Activated gamma-delta T cell treated with anti-CD3 and anti-CD28 coated beads, Interleukin-2, amount 50 U/mL, for 16 hours (primary cell): ENCODE measurements around the gene HORMAD2.
"Not testable (repeated sequence)": the region's sequence is repeated elsewhere in the genome, so short reads cannot be mapped to it uniquely, and the experiment has no call there.

Experiments
- DNase-seq: peaks from one replicate; pipeline ENCODE4 v3.0.0-alpha.2; 2020; ENCODE audit warnings: low read depth

HORMAD2 gene

DNA sequence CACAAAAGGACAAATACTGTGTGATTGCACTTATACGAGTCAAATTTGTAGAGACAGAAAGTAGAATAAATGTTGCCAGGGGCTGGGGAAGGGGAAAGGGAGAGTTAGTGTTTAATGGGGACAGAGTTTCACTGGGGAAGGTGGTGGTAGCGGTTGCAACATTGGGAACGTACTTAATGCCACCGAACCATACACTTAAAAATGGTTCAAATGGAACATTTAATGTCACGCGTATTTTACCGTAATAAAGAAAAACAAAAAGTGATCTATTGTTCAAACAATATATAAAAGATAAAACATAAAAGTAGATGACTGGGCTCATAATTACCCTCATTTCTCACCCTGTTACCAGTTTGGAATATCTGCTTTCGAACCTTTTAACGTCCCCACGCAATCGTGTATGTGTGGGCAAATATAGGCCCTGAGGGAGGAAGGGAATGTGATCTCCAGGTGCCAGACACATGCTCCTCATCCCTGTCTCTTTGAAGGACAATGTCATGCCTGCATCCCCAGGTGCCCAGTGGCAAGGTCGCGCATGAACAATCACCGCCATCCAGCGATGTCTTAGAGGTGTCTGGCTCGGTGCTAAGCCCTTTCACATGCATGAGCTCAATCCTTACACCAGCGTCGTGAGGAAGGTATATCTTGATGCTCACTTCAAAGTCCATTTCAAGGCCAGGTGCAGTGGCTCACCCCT is 131.0 kb downstream of the HORMAD2 start:
- DNase-seq = no peak

DNA sequence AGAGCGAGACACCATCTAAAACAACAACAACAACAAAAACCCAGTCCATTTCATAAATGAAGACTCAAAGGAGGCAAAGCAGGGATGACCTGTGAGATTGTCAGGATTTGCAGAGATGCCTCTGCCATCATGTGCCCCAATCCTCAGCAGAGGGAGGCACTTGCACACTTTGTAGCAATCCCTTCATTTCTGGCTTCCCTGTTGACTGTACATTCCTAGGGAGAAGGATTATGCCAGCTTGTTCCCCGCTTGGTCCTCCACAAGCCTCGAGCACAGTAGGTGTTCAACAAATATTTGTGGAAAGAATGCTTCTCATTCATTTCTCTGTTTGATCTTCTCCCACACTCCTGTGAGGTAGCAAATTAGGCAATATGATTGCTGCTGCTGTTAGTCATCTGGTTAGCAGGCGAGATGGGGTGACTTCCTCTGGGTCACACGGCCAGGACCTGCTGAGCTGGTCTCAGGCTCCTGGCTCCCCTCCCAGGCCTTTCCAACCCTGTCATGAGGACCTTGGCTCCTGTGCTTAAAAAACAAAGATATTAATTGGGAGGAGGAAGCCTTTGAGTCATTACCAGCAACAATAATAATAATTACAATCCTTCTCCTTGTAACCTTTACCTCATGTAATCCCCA is 132.2 kb downstream of the HORMAD2 start:
- DNase-seq = no peak

DNA sequence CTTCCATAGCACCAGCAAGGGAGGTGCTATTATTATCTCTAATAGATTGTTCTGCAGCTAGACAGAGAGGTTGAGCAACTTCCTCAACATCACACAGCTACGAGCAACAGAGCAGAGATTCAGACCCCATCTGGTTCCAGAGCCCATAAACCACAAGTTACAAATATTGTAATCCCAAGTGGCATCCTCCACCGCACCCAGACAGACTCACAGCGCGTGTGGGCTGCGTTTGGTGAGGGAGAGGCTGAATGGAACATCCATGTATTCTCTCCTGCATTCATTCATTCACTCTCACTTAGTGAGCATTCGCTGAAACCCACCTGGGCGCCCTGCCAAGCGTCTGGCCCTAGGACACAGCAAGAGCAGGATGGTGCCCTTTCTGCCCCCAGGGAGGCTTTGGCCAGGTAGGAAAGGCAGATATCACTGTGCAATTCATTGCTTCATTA is 132.8 kb downstream of the HORMAD2 start:
- no peak for DNase-seq

DNA sequence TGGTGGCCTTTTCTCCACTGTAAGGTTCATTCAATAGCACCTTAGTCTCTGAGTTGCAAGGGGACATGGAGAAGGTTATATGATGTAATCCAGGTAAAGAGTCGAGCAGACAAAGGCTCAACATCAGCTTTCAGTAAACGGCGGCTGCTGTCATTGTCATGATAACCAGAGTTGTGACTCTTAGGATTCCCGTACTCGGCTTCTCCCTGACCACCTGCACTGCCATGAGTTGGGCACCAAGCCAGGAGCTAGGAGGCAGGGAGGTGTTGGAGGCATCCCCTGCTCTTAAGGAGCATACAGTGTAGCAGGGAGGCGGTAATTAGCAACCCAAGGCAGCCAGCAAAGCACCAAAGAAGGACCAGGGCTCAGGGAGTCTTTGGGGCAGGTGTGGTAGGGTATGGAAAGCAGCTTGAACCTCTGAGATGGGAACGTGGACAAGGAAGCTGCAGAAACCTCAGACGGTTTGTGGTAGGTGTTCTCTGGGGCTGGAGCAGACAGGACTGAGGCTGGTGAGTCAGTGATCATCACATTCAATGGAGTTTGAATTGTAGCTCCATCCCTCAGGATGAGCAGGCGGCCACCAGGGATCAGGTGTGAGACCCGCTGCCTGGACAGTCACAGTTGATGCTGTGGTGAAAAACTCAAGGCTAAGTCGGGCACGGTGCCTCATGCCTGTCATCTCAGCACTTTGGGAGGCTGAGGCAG is 134.6 kb downstream of the HORMAD2 start:
- DNase-seq = no peak

DNA sequence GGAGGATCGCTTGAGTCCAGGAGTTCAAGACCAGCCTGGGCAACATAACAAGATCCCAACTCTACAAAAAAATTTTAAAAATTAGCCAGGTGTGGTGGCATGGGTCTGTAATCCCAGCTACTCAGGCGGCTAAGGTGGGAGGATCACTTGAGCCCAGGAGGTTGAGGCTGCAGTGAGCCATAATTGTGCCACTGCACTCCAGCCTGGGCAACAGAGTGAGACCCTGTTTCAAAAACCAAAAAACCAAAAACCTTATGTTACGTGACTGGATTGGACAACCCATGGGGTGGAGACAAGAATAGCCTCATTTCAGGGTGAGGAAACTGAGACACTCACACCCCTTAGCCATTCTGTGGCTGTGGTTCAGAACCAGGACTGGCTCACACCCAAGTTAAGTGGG is 136.0 kb downstream of the HORMAD2 start:
- DNase-seq = not testable (repeated sequence)

DNA sequence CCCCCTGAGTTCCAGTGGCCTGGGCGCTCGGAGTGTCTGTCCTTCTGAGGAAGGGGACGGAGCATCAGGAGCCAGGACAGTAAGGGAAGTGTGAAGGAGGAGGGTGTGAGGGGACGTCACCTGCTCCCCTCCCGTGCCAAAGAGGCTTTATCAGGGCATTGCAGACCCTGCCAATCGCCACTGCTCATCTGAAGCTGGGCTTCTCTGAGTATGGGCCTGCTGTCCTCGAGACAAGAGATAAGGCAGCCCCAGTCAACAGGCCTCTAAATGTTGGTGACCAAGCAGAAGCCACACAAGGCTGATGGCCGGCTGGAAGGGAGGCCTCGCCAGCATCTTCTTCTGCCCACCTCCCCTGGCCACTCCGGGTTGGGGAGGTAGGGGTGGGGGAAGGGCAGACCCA is 136.4 kb downstream of the HORMAD2 start:
- no peak for DNase-seq

DNA sequence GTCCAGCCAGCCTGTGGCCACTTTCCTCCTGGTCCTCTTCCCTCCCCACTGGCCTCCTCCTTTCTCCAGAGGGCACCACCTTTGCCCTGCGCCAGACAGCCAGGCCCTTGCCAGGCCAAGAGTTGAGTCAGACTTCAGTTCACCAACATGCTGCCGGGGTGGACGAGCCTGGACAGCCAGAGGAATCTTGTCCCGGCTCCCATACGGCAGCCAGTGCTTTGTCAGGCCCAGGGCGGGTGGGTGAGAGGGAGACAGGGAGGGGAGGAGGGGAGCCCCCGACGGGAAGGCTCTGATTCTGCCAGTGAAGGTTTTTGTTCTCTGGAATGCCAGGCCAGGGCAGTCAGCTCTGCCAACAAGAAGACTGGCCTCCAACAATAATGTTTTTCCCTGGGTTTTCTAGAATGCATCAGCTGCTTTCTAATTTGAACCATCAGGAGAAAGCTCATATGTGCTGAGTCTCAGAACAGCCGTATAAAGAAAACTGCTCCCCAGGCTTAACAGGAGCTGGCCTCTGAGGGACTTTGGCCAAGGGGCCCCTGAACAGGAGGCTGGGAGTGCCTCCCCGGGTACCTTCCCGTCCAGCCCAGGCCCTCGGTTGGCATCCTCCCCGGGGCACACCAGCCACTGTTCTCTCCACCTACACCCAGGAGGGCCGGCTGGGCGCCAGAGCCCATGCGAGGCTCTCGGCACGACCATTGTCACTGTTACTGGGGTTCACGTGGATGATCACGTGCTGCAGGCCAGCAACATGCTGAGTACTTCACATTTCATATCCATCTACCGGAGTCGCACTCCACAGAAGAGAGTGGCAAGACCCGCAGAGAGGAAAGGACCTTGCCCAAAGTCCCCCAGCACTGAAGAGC is 137.7 kb downstream of the HORMAD2 start:
- DNase-seq = no peak

DNA sequence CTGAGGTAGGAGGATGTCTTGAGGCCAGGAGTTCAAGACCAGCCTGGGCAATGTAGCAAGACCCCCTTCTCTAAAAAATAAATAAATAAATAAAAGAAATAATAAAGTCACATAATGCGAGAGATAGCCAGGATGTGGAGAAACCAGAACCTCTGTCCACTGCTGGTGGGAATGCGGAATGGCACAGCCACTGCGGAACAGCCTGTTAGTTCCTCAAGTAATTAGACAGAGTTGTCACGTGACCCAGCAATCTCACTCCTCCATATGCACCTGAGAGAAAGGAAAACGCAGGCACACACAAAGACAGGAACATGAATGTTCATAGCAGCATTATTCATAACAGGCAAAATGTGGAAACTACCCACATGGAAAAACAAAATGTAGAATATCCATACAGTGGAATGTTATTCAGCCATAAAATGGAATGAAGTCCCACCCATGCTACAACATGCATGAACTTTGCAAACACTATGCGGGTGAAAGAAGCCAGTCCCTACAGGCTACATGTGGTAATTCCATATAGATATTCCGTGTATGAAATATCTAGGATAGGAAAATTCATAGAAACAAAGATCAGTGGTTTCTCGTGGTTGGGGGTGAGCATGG is 138.9 kb downstream of the HORMAD2 start:
- DNase-seq = no peak

- DNase-seq = no peak
Measured at GRCh38 chr22:30219668-30220278, 139.5 kb downstream of the HORMAD2 start.

- no peak for DNase-seq
Measured at GRCh38 chr22:30220338-30221012, 140.2 kb downstream of the HORMAD2 start.

- peak; percentile 40 for DNase-seq
Measured at GRCh38 chr22:30221121-30221992, 141.1 kb downstream of the HORMAD2 start.

DNA sequence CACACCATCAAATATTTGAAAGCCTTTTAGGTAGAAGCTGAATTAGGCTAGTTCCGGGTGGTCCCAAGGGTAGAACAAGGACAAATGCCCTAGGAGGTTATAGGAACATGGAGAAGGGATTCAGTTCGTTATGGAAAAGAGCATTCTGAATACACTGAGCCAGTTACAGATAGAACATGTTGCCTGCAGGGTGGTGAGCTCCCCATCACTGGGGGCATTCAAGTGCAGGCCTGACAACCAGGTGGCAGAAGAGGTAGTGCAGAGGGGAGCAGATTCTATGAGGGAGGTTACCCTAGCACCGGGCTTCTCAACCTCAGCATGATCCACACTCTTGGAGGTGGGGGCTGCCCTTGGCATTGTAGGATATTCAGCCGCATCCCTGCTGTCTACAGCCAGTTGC is 142.1 kb downstream of the HORMAD2 start:
- no peak for DNase-seq

DNA sequence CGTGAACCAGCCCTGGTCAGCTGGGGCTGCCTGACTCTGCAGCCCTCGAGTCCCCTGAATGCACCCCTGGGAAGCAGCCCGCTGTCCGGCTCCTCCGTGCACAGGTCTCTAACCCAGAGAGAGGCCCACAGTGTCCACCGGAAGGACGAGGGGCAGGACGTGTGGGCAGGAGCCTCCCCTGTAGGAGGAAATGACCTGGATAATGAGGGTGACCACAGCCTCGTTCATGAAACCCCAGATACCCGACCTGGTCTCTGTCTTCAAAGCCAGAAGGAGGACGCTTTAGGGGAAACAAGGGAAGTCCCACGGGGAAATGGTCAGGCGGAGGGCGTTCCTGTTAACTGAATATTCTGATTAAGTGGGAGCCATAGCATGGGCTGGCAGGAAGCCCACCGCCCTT is 143.0 kb downstream of the HORMAD2 start:
- DNase-seq = no peak

GRCh38 chr22:30224161-30224857 is 144.0 kb downstream of the HORMAD2 start:
- DNase-seq = no peak

GRCh38 chr22:30225220-30225927 is 145.1 kb downstream of the HORMAD2 start:
- DNase-seq = no peak

DNA sequence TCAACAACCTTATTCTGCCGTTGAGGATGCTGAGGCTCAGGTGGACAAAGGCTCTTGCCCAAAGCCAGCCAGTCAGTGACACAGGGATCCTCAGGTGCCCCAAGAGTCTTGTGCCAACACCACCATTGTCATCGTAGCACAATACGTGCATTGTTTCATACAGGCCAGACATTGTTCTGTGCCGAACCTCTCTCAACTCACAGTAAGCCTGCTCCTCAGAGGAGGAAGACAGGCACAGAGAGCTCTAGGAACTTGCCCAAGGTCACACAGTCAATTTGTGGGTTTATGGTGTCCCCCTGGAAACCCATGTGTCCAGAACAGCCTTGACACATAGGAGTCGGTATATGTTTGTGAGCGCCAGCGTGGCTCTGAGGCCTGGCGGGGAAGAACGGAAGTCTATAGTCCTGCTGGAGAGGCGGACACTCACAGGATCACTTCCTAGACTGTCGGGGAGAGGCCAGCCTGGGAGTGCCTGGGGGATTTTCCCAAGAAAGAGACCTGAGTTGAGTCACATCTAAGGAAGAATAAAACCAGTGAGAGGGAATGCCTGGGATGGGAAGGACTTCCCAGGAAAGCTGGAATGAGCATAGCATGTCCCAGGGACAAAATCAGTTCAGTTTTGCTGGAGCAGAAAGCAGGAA is 146.0 kb downstream of the HORMAD2 start:
- no peak for DNase-seq
